H9 (cell line): ENCODE results near the gene AMBRA1. TPM values are rescaled to one million over a fixed set of nuclear protein-coding genes. Genes with fewer than 3 reads are reported as not detected.

Experiments used
- DNase-seq: peaks from one replicate; pipeline ENCODE4 v3.0.0-alpha.2; 2017
- H2AFZ ChIP-seq: one replicate; pipeline ENCODE4 v1.6.1; 2013; ENCODE audit warnings: mild to moderate bottlenecking, low read length, control low read depth, moderate library complexity
- H2AK5ac ChIP-seq: 2 replicates; pipeline ENCODE4 v1.6.1; 2013; ENCODE audit warnings: low read length, control low read depth, mixed read lengths; ENCODE audit not compliant: insufficient read length
- H2BK120ac ChIP-seq: one replicate; pipeline ENCODE4 v1.6.1; 2013; ENCODE audit warnings: low read depth, mild to moderate bottlenecking, low read length, control low read depth, inconsistent platforms; ENCODE audit not compliant: poor library complexity, severe bottlenecking
- H2BK12ac ChIP-seq: 2 replicates; pipeline ENCODE4 v1.6.1; 2013; ENCODE audit warnings: low read length, control low read depth, mixed read lengths, low read depth; ENCODE audit not compliant: insufficient read length
- H2BK15ac ChIP-seq: 2 replicates; pipeline ENCODE4 v1.6.1; 2013; ENCODE audit warnings: low read depth, low read length, control low read depth
- H2BK20ac ChIP-seq: one replicate; pipeline ENCODE4 v1.6.1; 2013; ENCODE audit warnings: low read depth, mild to moderate bottlenecking, low read length, control low read depth, inconsistent platforms; ENCODE audit not compliant: poor library complexity, severe bottlenecking
- H2BK5ac ChIP-seq: 2 replicates; pipeline ENCODE4 v1.6.1; 2013; ENCODE audit warnings: low read length, control low read depth, mixed read lengths; ENCODE audit not compliant: insufficient read length
- H3K14ac ChIP-seq: 2 replicates; pipeline ENCODE4 v1.6.1; 2013; ENCODE audit warnings: low read length, control low read depth; ENCODE audit not compliant: insufficient read depth
- H3K18ac ChIP-seq: 2 replicates; pipeline ENCODE4 v1.6.1; 2013; ENCODE audit warnings: low read depth, mild to moderate bottlenecking, mixed read lengths, low read length, control low read depth; ENCODE audit not compliant: insufficient read length
- H3K23ac ChIP-seq: 2 replicates; pipeline ENCODE4 v1.6.1; 2013; ENCODE audit warnings: low read length, control low read depth, mixed read lengths, low read depth; ENCODE audit not compliant: insufficient read length
- H3K23me2 ChIP-seq: 2 replicates; pipeline ENCODE4 v1.6.1; 2013; ENCODE audit warnings: low read depth, mild to moderate bottlenecking, mixed read lengths, low read length, control low read depth; ENCODE audit not compliant: insufficient read length, poor library complexity, severe bottlenecking
- H3K27ac ChIP-seq: 2 replicates; pipeline ENCODE4 v1.5.1; 2013; ENCODE audit warnings: low read length, control low read depth, mixed read lengths, low read depth; ENCODE audit not compliant: insufficient read length
- H3K27me3 ChIP-seq: 2 replicates; pipeline ENCODE4 v1.6.1; 2013; ENCODE audit warnings: low read length, control low read depth, inconsistent platforms; ENCODE audit not compliant: insufficient read depth
- H3K4ac ChIP-seq: 2 replicates; pipeline ENCODE4 v1.6.1; 2013; ENCODE audit warnings: low read depth, mild to moderate bottlenecking, control low read depth, inconsistent platforms, low read length, moderate library complexity
- H3K4me1 ChIP-seq: 2 replicates; pipeline ENCODE4 v1.6.1; 2013; ENCODE audit warnings: low read length, control low read depth, inconsistent platforms; ENCODE audit not compliant: insufficient read depth
- H3K4me2 ChIP-seq: 2 replicates; pipeline ENCODE4 v1.6.1; 2013; ENCODE audit warnings: low read length, control low read depth, mixed read lengths; ENCODE audit not compliant: insufficient read length, insufficient read depth
- H3K56ac ChIP-seq: 2 replicates; pipeline ENCODE4 v1.6.1; 2013; ENCODE audit warnings: low read depth, mild to moderate bottlenecking, mixed read lengths, low read length, control low read depth; ENCODE audit not compliant: insufficient read length
- H3K79me1 ChIP-seq: 2 replicates; pipeline ENCODE4 v1.6.1; 2013; ENCODE audit warnings: low read depth, mild to moderate bottlenecking, moderate library complexity, low read length, control low read depth, inconsistent platforms; ENCODE audit not compliant: insufficient read depth, poor library complexity, severe bottlenecking
- H3K79me2 ChIP-seq: 2 replicates; pipeline ENCODE4 v1.6.1; 2013; ENCODE audit warnings: low read length, control low read depth, inconsistent platforms; ENCODE audit not compliant: insufficient read depth
- H3K9ac ChIP-seq: 2 replicates; pipeline ENCODE4 v1.6.1; 2013; ENCODE audit warnings: low read length, control low read depth, mixed read lengths; ENCODE audit not compliant: insufficient read length; ENCODE audit errors: extremely low read depth
- H3K9me3 ChIP-seq: one replicate; pipeline ENCODE4 v1.6.1; 2013; ENCODE audit warnings: low read depth, low read length, inconsistent platforms; ENCODE audit not compliant: control insufficient read depth
- H3T11ph ChIP-seq: one replicate; pipeline ENCODE4 v1.6.1; 2013; ENCODE audit warnings: mild to moderate bottlenecking, low read length, control low read depth, inconsistent platforms
- H4K20me1 ChIP-seq: one replicate; pipeline ENCODE4 v1.6.1; 2013; ENCODE audit not compliant: control insufficient read depth, insufficient read length, insufficient read depth
- H4K5ac ChIP-seq: 2 replicates; pipeline ENCODE4 v1.6.1; 2013; ENCODE audit warnings: low read depth, mild to moderate bottlenecking, mixed read lengths, low read length, control low read depth; ENCODE audit not compliant: insufficient read length
- H4K8ac ChIP-seq: replicated peaks from 2 replicates; pipeline ENCODE4 v1.6.1; 2013; ENCODE audit warnings: low read length, control low read depth, mixed read lengths, low read depth; ENCODE audit not compliant: insufficient read length
- H4K91ac ChIP-seq: 2 replicates; pipeline ENCODE4 v1.6.1; 2013; ENCODE audit warnings: low read depth, mild to moderate bottlenecking, moderate library complexity, mixed read lengths, low read length, control low read depth; ENCODE audit not compliant: insufficient read length
- H3K27ac Mint-ChIP-seq, 3 experiments: 2 replicates in 2 of 3; 3 replicates in 1 of 3; pipeline ENCODE4 v1.8.0; 2020 to 2021; ENCODE audit warnings: mixed read lengths in 3 of 3, mild to moderate bottlenecking in 1 of 3, moderate library complexity in 1 of 3
- H3K27me3 Mint-ChIP-seq: 2 replicates; pipeline ENCODE4 v1.8.0; 2021; ENCODE audit warnings: low read depth, mild to moderate bottlenecking, moderate library complexity, mixed read lengths
- H3K36me3 Mint-ChIP-seq, 3 experiments: 2 replicates in 2 of 3; 3 replicates in 1 of 3; pipeline ENCODE4 v1.8.0; 2020 to 2021; ENCODE audit warnings: low read depth in 3 of 3, mixed read lengths in 3 of 3; ENCODE audit not compliant: insufficient read depth in 1 of 3
- H3K4me1 Mint-ChIP-seq, 2 experiments: 2 replicates each; pipeline ENCODE4 v1.8.0; 2020; ENCODE audit warnings: mixed read lengths in 2 of 2
- H3K4me3 Mint-ChIP-seq, 2 experiments: 2 replicates in 1 of 2; 3 replicates in 1 of 2; pipeline ENCODE4 v1.8.0; 2020 to 2021; ENCODE audit warnings: mild to moderate bottlenecking in 2 of 2, mixed read lengths in 2 of 2, moderate library complexity in 1 of 2
- H3K9me3 Mint-ChIP-seq, 2 experiments: 2 replicates in 1 of 2; 3 replicates in 1 of 2; pipeline ENCODE4 v1.8.0; 2020; ENCODE audit warnings: mild to moderate bottlenecking in 2 of 2, mixed read lengths in 2 of 2, moderate library complexity in 1 of 2
- CTCF ChIP-seq: fragments of 200-600 bp; sonication (generic); conservative IDR thresholded peaks from 3 replicates; pipeline ENCODE4 v1.8.0; 2021; ENCODE audit warnings: antibody characterized with exemption, mild to moderate bottlenecking
- WGBS: extraction: QIAGEN DNeasy Blood & Tissue Kit; methylation state at CpG from one replicate; pipeline ENCODE4 v1.1.7; 2013; ENCODE audit warnings: missing lambda C conversion rate, low lambda C conversion rate, mixed read lengths; ENCODE audit not compliant: insufficient read length; ENCODE audit errors: extremely low coverage; 5-methylcytosine and 5-hydroxymethylcytosine counted together
- total RNA-seq: library from RNA; stranded (reverse); gene quantifications from 2 replicates; pipeline ENCODE4 v1.2.1, GENCODE V29; 2021

The AMBRA1 gene
- total RNA-seq, 1 experiment from 2014 or later, result 37.5 TPM

- peaks cover 0 to 13% (median 0%) of the 10 kb centered on the region in 3 experiments; a peak in 1 of 7 replicates for H3K36me3 Mint-ChIP-seq
- Histone ChIP-seq H3K23me2 (peaks cover 10% of the 10 kb centered on the region), H3K27me3 (no peaks in the 10 kb centered on the region), H3K56ac (no peak overlapping the region), H2AK5ac (no peak overlapping the region), H2AFZ (no peak overlapping the region), H3K79me1 (peaks cover 12% of the 10 kb centered on the region), H3K4me1 (peaks cover 13% of the 10 kb centered on the region; the same call in 1 of the 2 replicates), H3K9me3 (no peaks in the 10 kb centered on the region), H3K9ac (no peak overlapping the region), H3K23ac (no peak overlapping the region), H2BK5ac (no peak overlapping the region), H3K4me2 (no peak overlapping the region), H4K20me1 (peaks cover 5% of the 10 kb centered on the region), H2BK20ac (no peak overlapping the region), H3T11ph (no peak overlapping the region), H2BK12ac (no peak overlapping the region), H4K91ac (no peak overlapping the region), H2BK15ac (no peak overlapping the region), H3K4ac (no peak overlapping the region), H3K14ac (no peak overlapping the region), H3K27ac (no peak overlapping the region), H4K5ac (no peak overlapping the region), H2BK120ac (no peak overlapping the region), H4K8ac (no peak overlapping the region), H3K79me2 (peaks cover 14% of the 10 kb centered on the region; the same call in 1 of the 2 replicates), H3K18ac (no peak overlapping the region)
- H3K4me3 Mint-ChIP-seq, result peak overlapping the region in 1 of 2 experiments; percentile 42; a peak in 2 of 5 replicates
- peaks cover 58 to 69% of the 10 kb centered on the region in 2 experiments for H3K4me1 Mint-ChIP-seq
- H3K9me3 Mint-ChIP-seq, result no peaks in the 10 kb centered on the region
- H3K27ac Mint-ChIP-seq, result peak overlapping the region in 2 of 3 experiments; percentile 52 to 81; a peak in 4 of 7 replicates
- no CpG with 5 or more reads among the region's 33 CpGs for WGBS
- TF ChIP-seq CTCF, result peak; percentile 99
- DNase-seq, result peak; percentile 82
- no peaks in the 10 kb centered on the region for H3K27me3 Mint-ChIP-seq
Observed at GRCh38 chr11:46352063-46352841, 241.6 kb downstream of the AMBRA1 start.
